CMK (cell line): ENCODE data around the gene UTP18.
"Not testable (repeated sequence)": the region's sequence is repeated elsewhere in the genome, so short reads cannot be mapped to it uniquely, and the experiment has no call there.

ENCODE experiments used
- DNase-seq: peaks from one replicate; pipeline ENCODE4 v3.0.0-alpha.2; 2010; ENCODE audit warnings: low read depth

The UTP18 gene

GRCh38 chr17:51260237-51261023 lies at the start of gene UTP18:
Gene UTP18, plus strand, starts transcription at chr17:51260546. Its CDS starts 39 bp downstream, at chr17:51260585.
- DNase-seq = peak; percentile 90

GRCh38 chr17:51214920-51215319 lies 45.4 kb upstream of the UTP18 start:
- peak; percentile 32 for DNase-seq

GRCh38 chr17:51217946-51218345 lies 42.4 kb upstream of the UTP18 start:
- DNase-seq = no peak

GRCh38 chr17:51221322-51221721 lies 39.0 kb upstream of the UTP18 start:
- DNase-seq = no peak

- no peak for DNase-seq
These were observed 35.7 kb upstream of the UTP18 start for GRCh38 chr17:51224402-51225262.

GRCh38 chr17:51225523-51225922 lies 34.8 kb upstream of the UTP18 start:
- not testable (repeated sequence) for DNase-seq

GRCh38 chr17:51228161-51228560 lies 32.2 kb upstream of the UTP18 start:
- DNase-seq = no peak

- DNase-seq = no peak
These were observed 30.5 kb upstream of the UTP18 start for GRCh38 chr17:51229889-51230288.

- DNase-seq = no peak
These were observed 30.0 kb upstream of the UTP18 start for GRCh38 chr17:51230306-51230705.

GRCh38 chr17:51231999-51232398 lies 28.3 kb upstream of the UTP18 start:
- DNase-seq = no peak

GRCh38 chr17:51234162-51234561 lies 26.2 kb upstream of the UTP18 start:
- DNase-seq = no peak

GRCh38 chr17:51238255-51238887 lies 22.0 kb upstream of the UTP18 start:
- no peak for DNase-seq

GRCh38 chr17:51240275-51240674 lies 20.1 kb upstream of the UTP18 start:
- DNase-seq = no peak

GRCh38 chr17:51244041-51244440 lies 16.3 kb upstream of the UTP18 start:
- DNase-seq = no peak

- no peak for DNase-seq
These were observed 14.8 kb upstream of the UTP18 start for GRCh38 chr17:51245535-51245934.

GRCh38 chr17:51250314-51250840 lies 10.0 kb upstream of the UTP18 start:
- DNase-seq = no peak

GRCh38 chr17:51251010-51251409 lies 9.3 kb upstream of the UTP18 start:
- DNase-seq = no peak

GRCh38 chr17:51255673-51256072 lies 4.7 kb upstream of the UTP18 start:
- no peak for DNase-seq

GRCh38 chr17:51256101-51256500 lies 4.2 kb upstream of the UTP18 start:
- no peak for DNase-seq

- DNase-seq = no peak
These were observed 2.9 kb upstream of the UTP18 start for GRCh38 chr17:51257150-51258081.
